Activated CD4-positive, alpha-beta T cell treated with anti-CD3 and anti-CD28 coated beads, Interleukin-2, amount 10 ng/mL, durations not matched to agents 7 days and 5 days (primary cell): Measurements from ENCODE around the gene DLGAP1. TPM values are rescaled to one million over a fixed set of nuclear protein-coding genes. Genes with fewer than 3 reads are reported as not detected.

Source experiments
- CTCF ChIA-PET: fragments of 350-600 bp; sonication (Branson Sonifier 250); formaldehyde crosslinking; loops from one replicate; lab custom pipeline; 2021; ENCODE audit warnings: antibody characterized with exemption; lab: Charles Lee
- POLR2A ChIA-PET: fragments of 350-600 bp; sonication (Branson Sonifier 250); formaldehyde crosslinking; loops from one replicate; lab custom pipeline; 2021; ENCODE audit warnings: antibody characterized with exemption; lab: Charles Lee
- DNase-seq: peaks from one replicate; pipeline ENCODE4 v3.0.0-alpha.2; 2020
- H3K27ac Mint-ChIP-seq: one replicate; pipeline ENCODE4 v1.8.0; 2021; ENCODE audit warnings: mild to moderate bottlenecking, moderate library complexity, mixed read lengths
- H3K27me3 Mint-ChIP-seq: one replicate; pipeline ENCODE4 v1.8.0; 2021; ENCODE audit warnings: mixed read lengths
- H3K36me3 Mint-ChIP-seq: one replicate; pipeline ENCODE4 v1.8.0; 2021; ENCODE audit warnings: low read depth, mixed read lengths
- H3K4me1 Mint-ChIP-seq: one replicate; pipeline ENCODE4 v1.8.0; 2021; ENCODE audit warnings: mixed read lengths
- H3K4me3 Mint-ChIP-seq: one replicate; pipeline ENCODE4 v1.8.0; 2021; ENCODE audit warnings: mild to moderate bottlenecking, moderate library complexity, mixed read lengths
- H3K9me3 Mint-ChIP-seq: one replicate; pipeline ENCODE4 v1.8.0; 2021; ENCODE audit warnings: mixed read lengths
- total RNA-seq, 2 experiments: library from RNA; stranded (reverse); gene quantifications; one replicate each; pipeline ENCODE4 v1.2.3, GENCODE V29; 2021

The DLGAP1 gene
- total RNA-seq, 2 experiments from 2014 or later, result 0.10 TPM; not detected in 1

- CTCF ChIA-PET, result interaction anchor here (1.0 kb wide), 1 partner anchor 11 kb away, joined by 3 read pairs; no protein-coding TSS in a partner anchor
Measured at GRCh38 chr18:4270016-4270415, 185.1 kb downstream of the DLGAP1 start.

DNA sequence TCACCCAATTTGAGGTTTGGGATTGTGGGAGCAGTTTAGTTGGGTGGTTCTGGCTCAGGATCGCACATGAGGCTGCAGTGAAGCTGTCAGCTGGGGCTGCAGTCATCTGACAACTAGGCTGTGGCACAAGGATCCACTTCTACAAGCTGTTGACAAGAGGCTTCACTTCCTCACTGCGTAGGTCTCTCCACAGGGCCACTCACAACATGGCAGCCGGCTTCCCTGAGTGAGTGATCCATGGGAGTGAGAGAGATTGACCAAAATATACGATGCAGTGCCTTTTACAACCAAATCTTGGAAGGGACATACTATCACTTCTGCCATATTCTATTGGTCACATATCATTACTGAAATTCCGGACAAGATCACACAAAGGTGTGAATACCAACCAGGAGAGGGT, 187.5 kb downstream of the DLGAP1 start:
- H3K9me3 Mint-ChIP-seq, result no peaks in the 10 kb centered on the region
- no peaks in the 10 kb centered on the region for H3K36me3 Mint-ChIP-seq
- ChIA-PET POLR2A (no interaction called here), CTCF (no interaction called here)
- DNase-seq, result no peak
- no peaks in the 10 kb centered on the region for H3K4me1 Mint-ChIP-seq
- peaks cover 3% of the 10 kb centered on the region for H3K27me3 Mint-ChIP-seq
- no peak overlapping the region for H3K4me3 Mint-ChIP-seq
- no peak overlapping the region for H3K27ac Mint-ChIP-seq

More at GRCh38 chr18:4270016-4270415, 185.1 kb downstream of the DLGAP1 start:
- H3K27me3 Mint-ChIP-seq, result peaks cover 3% of the 10 kb centered on the region
- H3K4me1 Mint-ChIP-seq, result no peaks in the 10 kb centered on the region
- no peaks in the 10 kb centered on the region for H3K9me3 Mint-ChIP-seq
- H3K4me3 Mint-ChIP-seq, result no peak overlapping the region
- POLR2A ChIA-PET, result no interaction called here
- H3K36me3 Mint-ChIP-seq, result no peaks in the 10 kb centered on the region
- no peak for DNase-seq
- no peak overlapping the region for H3K27ac Mint-ChIP-seq

DNA sequence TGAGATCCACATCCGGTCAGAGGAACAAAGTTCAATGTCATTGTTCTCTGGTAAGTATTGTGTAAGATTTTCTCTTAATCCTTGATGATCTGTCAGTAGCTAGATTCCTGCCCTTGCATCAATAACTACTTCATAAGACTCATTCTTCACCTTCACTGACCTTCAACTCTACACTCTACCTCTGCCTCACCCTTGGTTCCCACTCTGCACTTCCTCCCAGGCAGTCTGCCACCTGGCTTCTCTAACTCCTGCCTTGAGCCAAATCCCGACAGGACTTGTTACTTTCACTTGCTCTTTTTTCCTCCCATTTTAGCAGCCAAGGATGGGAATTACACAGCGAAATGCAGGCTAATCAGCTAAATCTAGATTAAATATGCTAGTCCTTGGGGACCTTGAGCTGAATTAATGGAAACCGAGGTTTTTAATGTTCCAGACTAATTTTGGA, 190.7 kb downstream of the DLGAP1 start:
- no peaks in the 10 kb centered on the region for H3K9me3 Mint-ChIP-seq
- ChIA-PET CTCF (no interaction called here), POLR2A (no interaction called here)
- no peaks in the 10 kb centered on the region for H3K27me3 Mint-ChIP-seq
- H3K4me3 Mint-ChIP-seq, result no peak overlapping the region
- no peaks in the 10 kb centered on the region for H3K36me3 Mint-ChIP-seq
- DNase-seq, result no peak
- no peaks in the 10 kb centered on the region for H3K4me1 Mint-ChIP-seq
- H3K27ac Mint-ChIP-seq, result no peak overlapping the region

GRCh38 chr18:4260107-4260506, 195.0 kb downstream of the DLGAP1 start:
- ChIA-PET CTCF (interaction anchor here (0.6 kb wide), 1 partner anchor 1623 kb away, joined by 4 read pairs; no protein-coding TSS in a partner anchor), POLR2A (no interaction called here)
- no peaks in the 10 kb centered on the region for H3K4me1 Mint-ChIP-seq
- H3K27ac Mint-ChIP-seq, result no peak overlapping the region
- no peak overlapping the region for H3K4me3 Mint-ChIP-seq
- H3K36me3 Mint-ChIP-seq, result no peaks in the 10 kb centered on the region
- no peaks in the 10 kb centered on the region for H3K9me3 Mint-ChIP-seq
- H3K27me3 Mint-ChIP-seq, result no peaks in the 10 kb centered on the region
- no peak for DNase-seq

DNA sequence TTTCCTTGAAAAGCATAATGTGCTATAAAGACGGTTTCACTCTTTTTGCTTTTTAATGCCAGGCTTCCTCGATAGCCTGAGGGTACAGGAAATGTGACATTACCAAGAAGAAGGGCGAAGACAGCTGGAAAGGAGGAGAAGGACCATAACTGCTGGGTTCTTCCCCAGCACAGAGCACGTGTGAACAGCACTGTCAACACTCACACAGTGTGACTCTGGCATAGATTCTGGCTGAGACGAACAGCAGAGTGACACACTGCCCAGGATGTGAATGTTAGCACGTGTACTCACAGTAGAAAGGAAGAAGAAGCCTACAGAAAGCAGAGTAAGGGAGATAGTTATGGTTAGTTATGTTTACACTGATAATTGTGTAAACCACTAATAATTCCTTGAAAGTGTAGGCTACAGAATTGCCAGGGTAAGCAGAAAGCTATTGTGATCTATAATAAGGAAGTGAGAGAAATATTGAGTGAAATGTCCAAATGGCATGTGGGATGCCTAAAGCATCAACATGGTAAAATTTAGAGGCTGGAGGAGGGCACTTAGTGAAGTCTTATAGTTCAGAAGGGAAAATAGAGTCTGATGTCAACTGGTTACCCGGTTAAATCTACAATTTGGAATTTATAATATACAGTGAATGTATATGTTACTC, 198.2 kb downstream of the DLGAP1 start:
- no peak for DNase-seq
- H3K9me3 Mint-ChIP-seq, result no peaks in the 10 kb centered on the region
- CTCF ChIA-PET, result no interaction called here
- H3K27me3 Mint-ChIP-seq, result no peaks in the 10 kb centered on the region
- no peak overlapping the region for H3K27ac Mint-ChIP-seq
- no peaks in the 10 kb centered on the region for H3K4me1 Mint-ChIP-seq
- H3K4me3 Mint-ChIP-seq, result no peak overlapping the region
- no peaks in the 10 kb centered on the region for H3K36me3 Mint-ChIP-seq
- POLR2A ChIA-PET, result no interaction called here

DNA sequence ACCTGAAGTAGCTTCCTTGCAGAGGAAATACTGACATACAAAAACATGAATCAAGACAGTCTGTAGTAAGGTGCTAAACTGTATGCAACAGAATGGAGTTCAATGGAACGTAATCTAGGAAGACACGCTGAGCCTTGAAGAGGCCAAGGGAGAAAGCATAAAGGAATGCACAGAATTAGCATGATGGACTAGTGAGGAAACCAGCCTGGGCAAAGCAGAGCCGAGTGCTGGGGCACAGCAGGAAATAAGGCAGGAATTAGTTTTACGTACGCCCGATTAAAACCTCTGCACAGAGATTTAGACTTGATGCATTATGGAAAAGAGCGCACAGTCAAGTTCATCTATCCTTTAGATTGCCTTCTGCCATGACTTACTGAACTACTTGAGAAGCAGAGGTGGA, 200.3 kb downstream of the DLGAP1 start:
- H3K4me1 Mint-ChIP-seq, result no peaks in the 10 kb centered on the region
- ChIA-PET POLR2A (no interaction called here), CTCF (interaction anchor here (0.5 kb wide), 1 partner anchor 826 kb away, joined by 3 read pairs; no protein-coding TSS in a partner anchor)
- no peaks in the 10 kb centered on the region for H3K27me3 Mint-ChIP-seq
- H3K9me3 Mint-ChIP-seq, result no peaks in the 10 kb centered on the region
- H3K4me3 Mint-ChIP-seq, result no peak overlapping the region
- no peak for DNase-seq
- no peaks in the 10 kb centered on the region for H3K36me3 Mint-ChIP-seq
- no peak overlapping the region for H3K27ac Mint-ChIP-seq

DNA sequence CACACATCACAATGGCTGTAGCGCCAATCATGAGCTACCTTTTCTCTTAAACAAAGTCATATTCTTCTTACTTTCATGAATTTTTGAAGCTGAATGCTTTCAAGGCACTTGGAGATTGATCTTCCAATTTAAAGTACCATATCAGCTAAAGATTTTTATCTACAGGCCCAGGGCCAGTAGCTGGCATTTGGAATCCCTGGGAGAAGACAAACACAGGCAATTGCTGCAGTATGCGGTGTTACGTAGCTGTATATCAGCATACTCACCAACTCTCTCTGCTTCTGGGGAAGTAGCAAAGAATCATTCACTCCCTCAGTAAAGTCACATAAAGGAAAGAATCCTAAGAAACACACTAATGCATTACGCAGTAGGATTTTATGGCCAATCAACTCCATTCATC, 202.3 kb downstream of the DLGAP1 start:
- H3K4me3 Mint-ChIP-seq, result no peak overlapping the region
- no peaks in the 10 kb centered on the region for H3K27me3 Mint-ChIP-seq
- no peak for DNase-seq
- H3K4me1 Mint-ChIP-seq, result no peaks in the 10 kb centered on the region
- CTCF ChIA-PET, result no interaction called here
- no peaks in the 10 kb centered on the region for H3K9me3 Mint-ChIP-seq
- POLR2A ChIA-PET, result no interaction called here
- no peak overlapping the region for H3K27ac Mint-ChIP-seq
- H3K36me3 Mint-ChIP-seq, result no peaks in the 10 kb centered on the region

- no peaks in the 10 kb centered on the region for H3K36me3 Mint-ChIP-seq
- H3K4me3 Mint-ChIP-seq, result no peak overlapping the region
- DNase-seq, result no peak
- H3K9me3 Mint-ChIP-seq, result no peaks in the 10 kb centered on the region
- POLR2A ChIA-PET, result no interaction called here
- no peaks in the 10 kb centered on the region for H3K4me1 Mint-ChIP-seq
- CTCF ChIA-PET, result no interaction called here
- no peak overlapping the region for H3K27ac Mint-ChIP-seq
- H3K27me3 Mint-ChIP-seq, result no peaks in the 10 kb centered on the region
Measured at GRCh38 chr18:4251873-4252272, 203.2 kb downstream of the DLGAP1 start.

GRCh38 chr18:4251206-4251605, 203.9 kb downstream of the DLGAP1 start:
- no peaks in the 10 kb centered on the region for H3K4me1 Mint-ChIP-seq
- H3K9me3 Mint-ChIP-seq, result no peaks in the 10 kb centered on the region
- POLR2A ChIA-PET, result no interaction called here
- CTCF ChIA-PET, result no interaction called here
- H3K4me3 Mint-ChIP-seq, result no peak overlapping the region
- H3K36me3 Mint-ChIP-seq, result no peaks in the 10 kb centered on the region
- H3K27me3 Mint-ChIP-seq, result no peaks in the 10 kb centered on the region
- no peak overlapping the region for H3K27ac Mint-ChIP-seq
- DNase-seq, result no peak

DNA sequence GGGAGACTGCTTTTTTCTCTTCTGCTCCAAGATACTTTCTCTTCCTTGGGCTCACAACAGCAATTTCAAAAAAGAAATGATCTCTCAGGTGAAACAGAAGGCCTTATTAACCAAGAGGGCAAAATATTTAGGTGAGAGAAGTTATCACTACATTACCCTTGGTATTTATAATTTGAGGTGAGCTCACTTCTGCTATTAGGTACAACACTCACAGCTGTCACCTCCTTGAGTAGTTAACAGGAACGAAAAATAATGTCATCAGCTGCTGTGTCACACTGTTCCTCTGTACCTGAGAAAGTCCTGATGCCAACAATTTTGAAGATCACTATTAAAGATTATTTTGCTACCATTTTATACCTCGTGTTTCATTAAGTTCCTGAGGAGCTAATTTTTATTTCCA, 205.0 kb downstream of the DLGAP1 start:
- Mint-ChIP-seq H3K27me3 (no peaks in the 10 kb centered on the region), H3K36me3 (no peaks in the 10 kb centered on the region), H3K4me3 (no peak overlapping the region), H3K4me1 (no peaks in the 10 kb centered on the region), H3K27ac (no peak overlapping the region), H3K9me3 (no peaks in the 10 kb centered on the region)
- ChIA-PET CTCF (no interaction called here), POLR2A (no interaction called here)
- DNase-seq, result no peak

DNA sequence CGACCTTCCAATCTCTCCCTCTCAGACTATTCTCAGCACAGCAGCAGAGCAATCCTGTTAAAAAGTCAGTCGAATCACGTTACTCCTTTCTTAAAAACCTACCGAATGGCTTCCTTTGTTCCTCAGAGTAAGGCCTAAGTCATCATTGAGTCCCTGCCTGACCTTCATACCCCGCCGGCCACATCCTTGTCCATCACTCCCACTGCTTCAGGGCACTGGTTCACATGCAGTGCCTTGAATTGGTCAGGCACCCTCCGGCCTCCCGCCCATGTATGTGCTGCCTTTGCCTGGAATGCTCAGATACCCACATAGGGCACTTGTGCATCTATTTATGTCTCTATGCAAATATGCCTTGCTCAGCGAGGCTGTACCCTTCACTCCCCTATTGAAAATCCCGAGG, 206.4 kb downstream of the DLGAP1 start:
- POLR2A ChIA-PET, result no interaction called here
- H3K27me3 Mint-ChIP-seq, result no peaks in the 10 kb centered on the region

DNA sequence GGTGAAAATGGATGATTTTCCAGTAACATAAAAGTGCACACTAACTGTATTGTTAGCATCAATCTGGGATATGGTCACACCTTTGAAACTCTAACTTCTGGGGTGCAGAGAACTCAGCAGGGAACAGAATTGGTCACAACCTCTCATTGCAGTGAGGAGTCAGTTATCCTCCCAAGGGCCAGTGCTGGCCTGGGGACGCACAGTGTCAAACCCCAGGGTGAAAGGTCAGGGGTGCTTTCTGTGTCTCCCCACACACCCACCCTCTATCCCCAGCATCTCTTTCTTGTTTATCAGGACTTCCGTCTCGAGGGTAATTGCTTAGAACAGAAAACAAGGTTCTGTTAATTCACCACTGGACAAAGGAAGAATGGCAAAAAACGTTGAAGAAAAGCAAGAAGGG, 208.7 kb downstream of the DLGAP1 start:
- Mint-ChIP-seq H3K9me3 (no peaks in the 10 kb centered on the region), H3K27me3 (no peaks in the 10 kb centered on the region), H3K4me1 (no peaks in the 10 kb centered on the region), H3K4me3 (no peak overlapping the region), H3K27ac (no peak overlapping the region), H3K36me3 (no peaks in the 10 kb centered on the region)
- CTCF ChIA-PET, result no interaction called here
- no peak for DNase-seq
- POLR2A ChIA-PET, result no interaction called here

More for the DNA sequence above, 206.4 kb downstream of the DLGAP1 start:
- CTCF ChIA-PET, result no interaction called here
- no peak for DNase-seq
- no peaks in the 10 kb centered on the region for H3K36me3 Mint-ChIP-seq
- no peak overlapping the region for H3K27ac Mint-ChIP-seq
- H3K4me3 Mint-ChIP-seq, result no peak overlapping the region
- no peaks in the 10 kb centered on the region for H3K9me3 Mint-ChIP-seq
- H3K4me1 Mint-ChIP-seq, result no peaks in the 10 kb centered on the region

DNA sequence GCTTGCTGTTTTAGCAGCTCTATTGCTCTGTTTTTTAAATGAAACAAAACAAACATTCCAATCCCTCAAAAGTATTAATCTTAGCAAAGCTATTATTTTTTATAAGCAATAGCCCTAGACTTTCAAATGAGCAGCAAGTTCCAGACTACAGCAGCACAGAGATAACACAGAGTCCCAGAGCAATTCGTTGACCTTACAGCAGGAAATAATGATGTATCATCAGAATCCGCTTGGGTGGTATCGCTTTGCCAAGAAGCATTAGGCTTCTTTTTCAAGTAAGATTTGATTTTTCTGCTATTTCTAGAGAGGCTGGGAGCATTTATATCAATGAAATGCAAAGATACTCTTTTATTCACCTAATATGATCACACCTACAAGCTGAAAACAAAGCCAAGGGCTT, 209.7 kb downstream of the DLGAP1 start:
- no peaks in the 10 kb centered on the region for H3K36me3 Mint-ChIP-seq
- no peak for DNase-seq
- H3K4me1 Mint-ChIP-seq, result no peaks in the 10 kb centered on the region
- H3K27me3 Mint-ChIP-seq, result no peaks in the 10 kb centered on the region
- CTCF ChIA-PET, result no interaction called here
- H3K9me3 Mint-ChIP-seq, result no peaks in the 10 kb centered on the region
- H3K27ac Mint-ChIP-seq, result no peak overlapping the region
- no peak overlapping the region for H3K4me3 Mint-ChIP-seq
- POLR2A ChIA-PET, result no interaction called here
